Right lobe of liver (tissue), 6 donors: Measurements from ENCODE around the gene STK32B. TPM values are rescaled to one million over a fixed set of nuclear protein-coding genes. Genes with fewer than 3 reads are reported as not detected.

ENCODE experiments used
- ATAC-seq, 4 donors: fragments of 200-7000 bp; cut with Tn5 transposase; one replicate each; pipeline ENCODE4 v1.9.1; 2020; ENCODE audit warnings: mild to moderate bottlenecking in 4 of 4, moderate library complexity in 4 of 4
- DNase-seq, 3 donors: peaks; one replicate each; pipeline ENCODE4 v3.0.0-alpha.2; 2020
- H3K27ac ChIP-seq, 3 donors: fragments of 200-600 bp; one replicate each; pipeline ENCODE4 v1.8.0; 2022
- H3K27me3 ChIP-seq, 2 donors: fragments of 200-600 bp; one replicate each; pipeline ENCODE4 v1.8.0; 2022
- H3K36me3 ChIP-seq, 4 donors: fragments of 200-600 bp; sonication (generic) in 1 of 4; one replicate each; pipeline versions ENCODE4 v1.5.1 to v1.8.0; 2017 to 2022; ENCODE audit warnings: control low read depth in 1 of 4
- H3K4me1 ChIP-seq, 4 donors: fragments of 200-600 bp; sonication (generic) in 1 of 4; one replicate each; pipeline versions ENCODE4 v1.5.1 to v1.8.0; 2017 to 2022; ENCODE audit warnings: control low read depth in 1 of 4
- H3K4me3 ChIP-seq, 3 donors: fragments of 200-600 bp; one replicate each; pipeline ENCODE4 v1.8.0; 2022
- H3K9me3 ChIP-seq, 4 donors: fragments of 200-600 bp; sonication (generic) in 1 of 4; one replicate each; pipeline versions ENCODE4 v1.5.1 to v1.8.0; 2017 to 2022; ENCODE audit warnings: control low read depth in 1 of 4
- POLR2A ChIP-seq: fragments of 450-650 bp; IDR thresholded peaks from one replicate; pipeline ENCODE4 v1.6.1; 2017; ENCODE audit warnings: antibody characterized with exemption, mild to moderate bottlenecking
- WGBS: methylation state at CpG from one replicate; pipeline ENCODE4 v1.1.6; 2018; ENCODE audit warnings: low coverage, low lambda C conversion rate; ENCODE audit not compliant: insufficient coverage; ENCODE audit errors: missing lambda C conversion rate; 5-methylcytosine and 5-hydroxymethylcytosine counted together
- intact Hi-C, 2 donors: fragments of 100-400 bp; cut with DNase I; formaldehyde crosslinking; loops; one replicate each; pipeline versions ENCODE4 v1.11.2 to v1.14.1; 2022
- total RNA-seq, 6 experiments: library from RNA; depleted of rRNA in 2 of 6; stranded (reverse); fragments of >200 nt in 2 of 6; fragmentation: NEBNext Ultra II Directional in 3 of 6; extraction: Animal tissue kit (Norgen Biotek cat#: 25700) in 3 of 6; gene quantifications; one replicate each; pipeline versions ENCODE4 v1.1.0 to v1.2.4, GENCODE V29; 2016 to 2023
- TF ChIP-seq, protein P1 (sequence below), 4 donors: fragments of 200-600 bp in 3 of 4; fragments of 450-650 bp in 1 of 4; IDR thresholded peaks; one replicate each; pipeline versions ENCODE4 v1.5.1 to v1.8.0; 2016 to 2022; ENCODE audit warnings: antibody characterized with exemption in 4 of 4, mild to moderate bottlenecking in 2 of 4
- donor health status: DM: no; HTN: yes; CAD: no.
- donor health status: DM: no; HTN: no; CAD: no.
- donor health status: DM: no; HTN: no; CAD: no.
- donor health status: DM: no; HTN: yes; CAD: no.
- donor health status: DM: no; HTN: yes; CAD: no.

STK32B gene
- total RNA-seq, 6 experiments from 2014 or later, result 0.05 to 0.07 TPM; not detected in 4

DNA sequence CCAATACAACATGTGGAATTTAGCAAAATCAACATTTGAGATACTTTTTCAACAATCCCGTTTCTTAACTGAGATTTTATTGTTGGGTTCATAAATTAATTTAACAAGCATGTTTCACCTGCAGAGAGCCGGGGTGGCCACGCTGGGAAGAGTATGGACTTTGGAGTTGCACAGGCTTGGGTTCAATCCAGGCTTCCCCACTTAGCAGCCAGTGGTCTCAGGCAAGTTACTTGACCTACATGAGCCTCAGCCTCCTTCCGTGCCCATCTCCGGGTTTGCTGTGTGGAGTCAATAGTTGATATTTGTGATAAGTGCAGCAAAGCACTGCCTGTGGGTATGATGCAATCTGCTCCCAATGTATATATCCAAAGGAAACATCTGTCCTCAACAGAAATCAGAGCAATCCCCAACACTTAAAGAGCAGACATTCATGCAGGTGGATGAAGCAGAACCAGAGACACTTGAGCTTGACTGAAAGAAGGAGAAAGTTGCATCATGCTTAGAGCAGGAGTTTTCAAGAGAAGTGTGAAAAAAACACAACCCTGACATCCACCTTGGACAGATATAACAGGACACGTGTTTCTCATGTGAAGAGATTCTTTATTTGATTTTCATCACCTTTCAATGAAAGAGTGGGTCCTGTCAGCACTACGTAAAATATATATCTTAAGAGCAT, 37.1 kb upstream of the STK32B start:
- ATAC-seq, result no peak
- H3K27ac ChIP-seq, result no peak overlapping the region
- H3K36me3 ChIP-seq, result no peaks in the 10 kb centered on the region
- intact Hi-C loops, result no loop called here
- no peak overlapping the region for H3K4me3 ChIP-seq
- DNase-seq, result no peak
- no peaks in the 10 kb centered on the region for H3K27me3 ChIP-seq
- no peaks in the 10 kb centered on the region for H3K4me1 ChIP-seq
- no peaks in the 10 kb centered on the region for H3K9me3 ChIP-seq
- TF ChIP-seq, protein P1, sequence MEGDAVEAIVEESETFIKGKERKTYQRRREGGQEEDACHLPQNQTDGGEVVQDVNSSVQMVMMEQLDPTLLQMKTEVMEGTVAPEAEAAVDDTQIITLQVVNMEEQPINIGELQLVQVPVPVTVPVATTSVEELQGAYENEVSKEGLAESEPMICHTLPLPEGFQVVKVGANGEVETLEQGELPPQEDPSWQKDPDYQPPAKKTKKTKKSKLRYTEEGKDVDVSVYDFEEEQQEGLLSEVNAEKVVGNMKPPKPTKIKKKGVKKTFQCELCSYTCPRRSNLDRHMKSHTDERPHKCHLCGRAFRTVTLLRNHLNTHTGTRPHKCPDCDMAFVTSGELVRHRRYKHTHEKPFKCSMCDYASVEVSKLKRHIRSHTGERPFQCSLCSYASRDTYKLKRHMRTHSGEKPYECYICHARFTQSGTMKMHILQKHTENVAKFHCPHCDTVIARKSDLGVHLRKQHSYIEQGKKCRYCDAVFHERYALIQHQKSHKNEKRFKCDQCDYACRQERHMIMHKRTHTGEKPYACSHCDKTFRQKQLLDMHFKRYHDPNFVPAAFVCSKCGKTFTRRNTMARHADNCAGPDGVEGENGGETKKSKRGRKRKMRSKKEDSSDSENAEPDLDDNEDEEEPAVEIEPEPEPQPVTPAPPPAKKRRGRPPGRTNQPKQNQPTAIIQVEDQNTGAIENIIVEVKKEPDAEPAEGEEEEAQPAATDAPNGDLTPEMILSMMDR (IDR thresholded peaks at IDR 0.05), result no peak
- no peak for TF ChIP-seq POLR2A
- WGBS, result 53% methylated on average over 7 of the region's 7 CpGs

DNA sequence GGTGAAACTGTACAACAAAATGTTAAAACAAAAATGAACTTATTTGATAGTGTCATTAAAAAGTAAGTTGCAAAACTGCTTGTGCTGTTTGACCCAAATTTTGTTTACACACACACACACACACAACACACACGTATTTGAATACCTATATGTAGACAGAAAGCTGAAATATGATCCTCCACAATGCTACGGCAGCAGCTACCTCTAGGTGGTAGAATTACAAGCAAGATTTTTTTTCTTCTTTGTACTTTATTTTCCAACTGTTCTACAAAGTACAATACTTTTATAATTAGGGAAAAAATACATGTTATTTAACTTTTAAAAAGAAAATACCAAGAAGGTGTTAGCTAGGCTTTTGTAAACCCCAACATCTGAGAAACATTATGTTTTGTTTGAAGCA, 33.2 kb upstream of the STK32B start:
- TF ChIP-seq, protein P1 (IDR thresholded peaks at IDR 0.05), result no peak
- no peak for TF ChIP-seq POLR2A
- Histone ChIP-seq H3K4me3 (no peak overlapping the region), H3K36me3 (no peaks in the 10 kb centered on the region), H3K9me3 (no peaks in the 10 kb centered on the region), H3K27me3 (no peaks in the 10 kb centered on the region), H3K4me1 (no peaks in the 10 kb centered on the region), H3K27ac (no peak overlapping the region)
- no peak for ATAC-seq
- intact Hi-C loops, result no loop called here
- 13% methylated on average over 2 of the region's 2 CpGs for WGBS
- no peak for DNase-seq

DNA sequence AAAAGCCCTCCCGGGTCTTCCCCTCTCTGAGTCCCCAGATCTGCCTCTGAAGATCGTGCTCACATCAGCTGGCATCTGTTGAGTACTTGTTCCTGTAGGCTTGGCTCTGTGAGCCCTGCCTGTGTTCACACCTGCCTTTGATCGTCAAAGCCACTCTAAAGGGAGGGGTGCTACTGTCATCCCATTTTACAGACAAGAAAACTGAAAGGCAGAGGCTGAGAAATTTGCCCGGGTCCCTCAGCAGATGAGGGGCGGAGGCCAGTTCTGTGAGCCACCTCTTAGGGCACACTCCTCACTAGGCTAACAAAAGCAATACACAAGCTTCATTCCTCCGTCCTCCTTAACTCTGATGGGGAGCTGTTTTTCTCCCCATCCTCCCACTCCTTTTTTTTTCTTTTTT, 32.7 kb upstream of the STK32B start:
- no peaks in the 10 kb centered on the region for H3K36me3 ChIP-seq
- intact Hi-C loops, result no loop called here
- WGBS, result 21% methylated on average over 4 of the region's 6 CpGs
- DNase-seq (no peak), ATAC-seq (no peak)
- H3K4me1 ChIP-seq, result no peaks in the 10 kb centered on the region
- H3K9me3 ChIP-seq, result no peaks in the 10 kb centered on the region
- no peak for TF ChIP-seq POLR2A
- TF ChIP-seq, protein P1 (IDR thresholded peaks at IDR 0.05), result no peak
- no peak overlapping the region for H3K27ac ChIP-seq
- no peaks in the 10 kb centered on the region for H3K27me3 ChIP-seq
- H3K4me3 ChIP-seq, result no peak overlapping the region

DNA sequence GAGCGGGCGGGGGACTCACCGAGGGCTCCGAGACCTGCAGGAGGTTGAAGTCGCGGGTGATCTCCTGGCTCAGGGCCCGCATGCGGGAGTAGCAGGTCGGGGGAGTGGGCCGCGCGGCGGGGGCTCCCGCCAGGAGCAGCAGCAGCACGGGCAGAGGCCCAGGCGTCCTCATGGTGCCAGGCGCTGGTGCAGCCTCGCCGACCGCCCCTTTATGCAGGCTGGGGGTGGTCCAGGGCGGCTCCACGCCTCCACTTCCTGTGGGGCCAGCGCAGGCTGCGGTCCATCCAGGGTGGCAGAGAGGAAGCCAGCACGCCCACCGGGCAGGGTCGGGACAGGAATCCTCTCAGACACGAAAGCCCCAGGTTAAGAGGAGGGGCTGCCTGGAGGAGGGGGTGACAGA, 32.0 kb upstream of the STK32B start, which contains the start of gene CYTL1:
TSS of gene CYTL1 (minus strand) at position 185 of the 400 bp plus-strand sequence. CDS start at position 172, 13 bp downstream.
- Histone ChIP-seq H3K9me3 (no peaks in the 10 kb centered on the region), H3K4me1 (no peaks in the 10 kb centered on the region), H3K27me3 (no peaks in the 10 kb centered on the region), H3K4me3 (no peak within 1 kb of the TSS), H3K36me3 (no peaks in the 10 kb centered on the region), H3K27ac (no peak within 1 kb of the TSS)
- no peak for ATAC-seq
- no peak for TF ChIP-seq POLR2A
- TF ChIP-seq, protein P1 (IDR thresholded peaks at IDR 0.05), result no peak
- WGBS, result 4% methylated on average over 12 of the region's 28 CpGs
- DNase-seq, result no peak
- intact Hi-C loops, result no loop called here
